GM19239 (cell line): ENCODE results near the gene LENG9.

Experiments
- DNase-seq: peaks from one replicate; pipeline ENCODE4 v3.0.0; 2011; ENCODE audit warnings: low spot score; ENCODE audit not compliant: insufficient read length
- FAIRE-seq: peaks from 2 replicates; lab custom pipeline; 2011; peaks lifted over from hg19 to GRCh38; lab: Jason Lieb, UNC

Gene LENG9

DNA sequence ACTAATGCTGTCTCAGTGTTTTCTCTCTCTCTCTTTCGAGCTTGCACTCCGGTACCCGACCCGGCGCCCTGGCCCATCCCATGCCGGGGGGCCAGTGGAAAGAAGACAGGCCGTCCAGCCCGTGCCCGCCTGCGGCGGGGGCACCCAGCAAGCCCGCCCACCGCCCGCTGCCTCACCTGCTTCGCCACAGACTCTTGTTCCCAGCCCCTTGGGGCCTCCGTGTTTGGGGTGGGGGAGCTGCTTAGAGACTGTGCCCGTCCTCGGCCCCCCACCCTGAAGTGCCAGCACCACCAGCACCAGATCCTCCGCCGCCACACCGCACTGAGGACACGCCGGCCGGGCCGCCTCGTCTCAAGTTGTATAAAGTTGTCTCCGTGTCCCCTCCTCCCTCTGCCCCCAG lies 2.4 kb downstream of the LENG9 start:
- FAIRE-seq: no peak
- no peak for DNase-seq

GRCh38 chr19:54460230-54461005 lies 3.2 kb downstream of the LENG9 start:
- FAIRE-seq: no peak

GRCh38 chr19:54459282-54460229 lies 4.0 kb downstream of the LENG9 start:
- DNase-seq (no peak), FAIRE-seq (no peak)

More at GRCh38 chr19:54460230-54461005, 3.2 kb downstream of the LENG9 start:
- DNase-seq: no peak

- no peak for FAIRE-seq
These were observed 4.8 kb downstream of the LENG9 start for GRCh38 chr19:54458648-54459281.

DNA sequence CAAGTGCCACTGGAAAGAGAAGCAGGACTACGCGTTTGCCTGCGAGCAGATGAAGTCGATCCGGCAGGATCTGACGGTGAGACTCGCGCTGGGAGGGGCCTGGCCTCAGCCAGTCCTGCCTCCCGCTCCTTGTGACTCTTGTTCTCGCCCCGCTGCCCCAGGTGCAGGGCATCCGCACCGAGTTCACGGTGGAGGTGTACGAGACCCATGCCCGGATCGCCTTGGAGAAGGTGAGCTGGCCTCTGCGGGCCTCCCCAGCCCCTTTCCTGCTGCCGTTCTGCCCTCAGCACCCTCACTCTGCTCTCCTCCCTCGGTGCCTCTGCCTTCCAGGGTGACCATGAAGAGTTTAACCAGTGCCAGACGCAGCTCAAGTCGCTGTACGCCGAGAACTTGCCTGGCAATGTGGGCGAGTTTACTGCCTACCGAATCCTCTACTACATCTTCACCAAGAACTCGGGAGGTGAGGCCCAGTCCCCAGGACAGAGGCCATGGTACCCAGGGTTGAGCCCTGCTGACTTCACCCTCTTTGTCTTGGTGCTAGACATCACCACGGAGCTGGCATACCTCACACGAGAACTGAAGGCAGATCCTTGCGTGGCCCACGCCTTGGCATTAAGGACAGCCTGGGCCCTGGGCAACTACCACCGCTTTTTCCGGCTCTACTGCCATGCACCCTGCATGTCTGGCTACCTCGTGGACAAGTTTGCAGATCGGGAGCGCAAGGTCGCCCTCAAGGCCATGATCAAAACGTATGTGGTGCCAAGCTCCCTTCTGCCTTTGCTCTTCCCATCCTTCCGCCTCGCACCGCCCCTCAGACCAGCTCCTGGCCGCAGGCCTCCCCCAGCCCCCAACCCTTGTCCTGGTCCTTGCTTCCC lies 5.6 kb downstream of the LENG9 start:
- DNase-seq (no peak), FAIRE-seq (no peak)

More at GRCh38 chr19:54458648-54459281, 4.8 kb downstream of the LENG9 start:
- DNase-seq: no peak

DNA sequence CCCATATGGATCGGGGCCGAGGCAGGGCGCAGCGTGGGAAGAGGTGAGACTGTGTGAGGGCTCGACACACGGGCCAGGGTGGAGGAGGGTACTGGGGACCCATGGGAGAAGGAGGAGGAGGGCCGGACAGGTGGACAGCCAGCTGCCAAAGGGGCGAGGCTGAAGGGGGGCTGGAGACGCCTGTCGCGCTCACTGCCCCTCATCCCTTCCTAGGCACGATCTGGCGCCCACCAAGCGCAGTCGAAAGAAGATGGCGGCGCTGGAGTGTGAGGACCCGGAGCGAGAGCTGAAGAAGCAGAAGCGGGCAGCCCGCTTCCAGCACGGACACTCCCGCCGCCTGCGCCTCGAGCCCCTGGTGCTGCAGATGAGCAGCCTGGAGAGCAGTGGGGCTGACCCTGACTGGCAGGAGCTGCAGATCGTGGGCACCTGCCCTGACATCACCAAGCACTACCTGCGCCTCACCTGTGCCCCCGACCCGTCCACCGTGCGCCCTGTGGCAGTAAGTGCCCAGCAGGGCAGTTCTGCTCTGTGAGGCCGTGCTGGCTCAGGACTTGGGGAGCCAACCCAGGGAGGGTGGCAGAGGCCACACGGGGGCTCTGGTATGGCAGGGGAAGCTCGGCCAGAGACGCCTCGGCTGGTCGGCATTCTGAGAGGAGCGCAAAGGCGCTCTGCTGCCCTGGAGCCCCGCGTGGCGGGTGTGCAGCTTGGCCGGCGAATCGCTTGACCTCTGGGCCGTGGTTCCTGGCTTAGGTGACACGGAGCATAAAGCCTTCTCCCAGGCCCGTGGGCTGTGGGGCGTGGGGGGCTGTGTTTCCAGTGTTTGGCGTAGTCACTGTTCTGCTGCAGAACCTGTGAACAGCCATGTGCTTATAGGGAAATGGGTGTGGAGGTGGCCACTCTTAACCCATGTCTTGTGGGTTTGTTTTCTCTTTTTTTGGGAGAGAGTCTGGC lies 6.9 kb downstream of the LENG9 start:
- no peak for FAIRE-seq
- DNase-seq: no peak

- no peak for DNase-seq
- FAIRE-seq: no peak
These were observed 7.7 kb downstream of the LENG9 start for GRCh38 chr19:54455786-54456422.

DNA sequence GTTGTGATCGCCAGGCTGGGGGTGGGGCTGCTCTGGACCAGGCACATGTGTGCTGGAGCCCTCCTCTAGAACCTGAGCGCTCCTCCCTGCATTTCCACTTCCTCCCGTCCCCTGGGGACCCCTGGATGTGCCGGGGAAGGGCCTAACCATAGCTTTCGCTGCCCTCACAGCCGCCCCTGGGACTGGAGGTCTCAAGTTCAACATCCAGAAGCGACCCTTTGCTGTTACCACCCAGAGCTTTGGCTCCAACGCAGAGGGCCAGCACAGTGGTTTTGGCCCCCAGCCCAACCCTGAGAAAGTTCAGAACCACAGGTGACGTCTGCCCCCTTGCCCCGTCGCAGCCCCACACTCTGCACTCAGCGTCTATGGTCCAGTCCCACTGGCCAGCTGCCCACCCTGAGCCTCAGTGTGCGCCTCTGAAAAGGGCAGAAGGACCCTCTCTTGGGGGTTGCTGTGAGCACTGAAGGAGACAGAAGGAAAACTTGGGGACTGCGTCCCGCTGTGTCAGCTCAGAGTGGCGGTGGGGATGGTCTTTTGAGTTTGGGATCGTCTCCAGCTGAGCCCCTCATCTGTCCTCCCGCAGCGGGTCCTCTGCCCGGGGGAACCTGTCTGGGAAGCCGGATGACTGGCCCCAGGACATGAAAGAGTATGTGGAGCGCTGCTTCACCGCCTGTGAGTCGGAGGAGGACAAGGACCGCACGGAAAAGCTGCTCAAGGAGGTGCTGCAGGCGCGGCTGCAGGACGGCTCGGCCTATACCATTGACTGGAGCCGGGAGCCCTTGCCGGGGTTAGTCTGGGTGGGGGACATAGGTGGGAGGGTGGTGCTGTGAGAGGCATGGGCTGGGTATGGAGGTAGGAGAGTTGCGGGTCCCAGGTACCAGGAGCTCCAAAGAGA lies 8.6 kb downstream of the LENG9 start:
- DNase-seq: no peak

GRCh38 chr19:54453921-54454780 lies 9.4 kb downstream of the LENG9 start:
- FAIRE-seq (no peak), DNase-seq (no peak)

More for the DNA sequence above, 8.6 kb downstream of the LENG9 start:
- FAIRE-seq: no peak

GRCh38 chr19:54452626-54453025 lies 11.0 kb downstream of the LENG9 start:
- FAIRE-seq (no peak), DNase-seq (no peak)

GRCh38 chr19:54451997-54452396 lies 11.6 kb downstream of the LENG9 start:
- FAIRE-seq (no peak), DNase-seq (no peak)

- DNase-seq: no peak
- FAIRE-seq: no peak
These were observed 12.2 kb downstream of the LENG9 start for GRCh38 chr19:54451331-54451871.

DNA sequence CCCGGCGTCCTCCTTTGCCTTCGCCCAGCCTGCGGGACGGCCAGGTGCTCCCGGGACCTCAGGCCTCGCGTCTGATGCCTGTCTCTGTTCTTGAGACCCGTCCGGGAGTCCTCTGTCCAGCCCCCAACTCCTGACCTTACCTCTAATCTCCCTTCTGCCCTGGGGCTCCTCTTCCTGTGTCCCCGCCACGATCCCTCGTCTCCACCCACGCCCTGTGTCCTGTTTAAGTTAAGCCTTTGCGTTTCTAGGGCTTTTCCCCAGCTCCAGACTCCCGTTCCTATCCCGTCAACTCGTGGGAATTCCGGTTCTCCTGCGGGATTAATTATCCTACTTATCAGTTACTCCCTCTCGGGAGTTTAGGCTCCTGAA lies 13.9 kb downstream of the LENG9 start:
- no peak for DNase-seq
- peak; percentile 40 for FAIRE-seq

- peak; percentile 91 for DNase-seq
- peak; percentile 96 for FAIRE-seq
These were observed 14.5 kb downstream of the LENG9 start, which contains the start of gene LENG8 for GRCh38 chr19:54448774-54449700. Gene LENG8 (plus strand): TSS chr19:54449199. CDS start chr19:54451345, 2,146 bp downstream.
